H1 (cell line): ENCODE data around the gene ERMN. TPM values are rescaled to one million over a fixed set of nuclear protein-coding genes. Genes with fewer than 3 reads are reported as not detected.

Experiments
- CTCF ChIA-PET: fragments of 300-600 bp; sonication (Branson Sonifier 250); formaldehyde crosslinking; loops from one replicate; lab custom pipeline; 2021; ENCODE audit not compliant: partially characterized antibody; lab: Charles Lee
- POLR2A ChIA-PET: fragments of 300-600 bp; sonication (Branson Sonifier 250); formaldehyde crosslinking; loops from one replicate; lab custom pipeline; 2021; ENCODE audit warnings: inconsistent platforms; ENCODE audit not compliant: partially characterized antibody; lab: Charles Lee
- DNase-seq, 2 experiments: peaks; one replicate each; pipeline versions ENCODE4 v3.0.0 to v3.0.0-alpha.2; 2010 to 2022; ENCODE audit warnings: low spot score in 2 of 2, low read depth in 1 of 2, mixed read lengths in 1 of 2
- FAIRE-seq: peaks from 2 replicates; lab custom pipeline; 2011; peaks lifted over from hg19 to GRCh38; lab: Jason Lieb, UNC
- H2AFZ ChIP-seq: 2 replicates; pipeline ENCODE4 v1.8.1; 2012; ENCODE audit warnings: low read length, inconsistent platforms
- H2AK5ac ChIP-seq: 2 replicates; pipeline ENCODE4 v1.6.1; 2013; ENCODE audit warnings: low read depth, low read length
- H2BK120ac ChIP-seq: replicated peaks from 2 replicates; pipeline ENCODE3; 2013; ENCODE audit warnings: low read depth, low read length, inconsistent platforms
- H2BK12ac ChIP-seq: 2 replicates; pipeline ENCODE4 v1.6.1; 2013; ENCODE audit warnings: low read depth, low read length
- H2BK15ac ChIP-seq: 2 replicates; pipeline ENCODE4 v1.6.1; 2013; ENCODE audit warnings: low read length
- H2BK20ac ChIP-seq: 2 replicates; pipeline ENCODE4 v1.6.1; 2013; ENCODE audit warnings: low read length
- H2BK5ac ChIP-seq: 2 replicates; pipeline ENCODE4 v1.6.1; 2013; ENCODE audit warnings: low read depth, low read length
- H3K14ac ChIP-seq: 2 replicates; pipeline ENCODE4 v1.6.1; 2013; ENCODE audit warnings: inconsistent platforms; ENCODE audit not compliant: insufficient read length
- H3K18ac ChIP-seq: 2 replicates; pipeline ENCODE4 v1.6.1; 2013; ENCODE audit warnings: low read length; ENCODE audit errors: extremely low read depth
- H3K23ac ChIP-seq: 2 replicates; pipeline ENCODE4 v1.6.1; 2013; ENCODE audit warnings: inconsistent platforms; ENCODE audit not compliant: insufficient read length
- H3K23me2 ChIP-seq: 2 replicates; pipeline ENCODE4 v1.6.1; 2013; ENCODE audit warnings: low read depth, low read length
- H3K27ac ChIP-seq: 2 replicates; pipeline ENCODE4 v1.6.1; 2011; ENCODE audit warnings: low read depth, low read length, inconsistent platforms
- H3K27me3 ChIP-seq, 4 experiments: replicated peaks in 1 of 4; 1 replicate in 1 of 4; 2 replicates in 3 of 4; pipeline versions ENCODE4 v1.6.1 to v1.8.1; 2011 to 2013; ENCODE audit warnings: low read length in 3 of 4, mild to moderate bottlenecking in 3 of 4, inconsistent platforms in 2 of 4, mixed read lengths in 2 of 4, moderate library complexity in 1 of 4; ENCODE audit not compliant: control insufficient read depth in 3 of 4, insufficient read depth in 3 of 4; ENCODE audit errors: extremely low read depth in 1 of 4
- H3K36me3 ChIP-seq, 4 experiments: 2 replicates each; pipeline versions ENCODE4 v1.6.1 to v1.8.1; 2011 to 2013; ENCODE audit warnings: mild to moderate bottlenecking in 4 of 4, low read length in 3 of 4, moderate library complexity in 2 of 4, control low read depth in 1 of 4, inconsistent platforms in 1 of 4; ENCODE audit not compliant: insufficient read depth in 4 of 4, control insufficient read depth in 2 of 4
- H3K4ac ChIP-seq: replicated peaks from 2 replicates; pipeline ENCODE3; 2013; ENCODE audit warnings: low read length, low read depth, mixed read lengths, inconsistent platforms; ENCODE audit not compliant: insufficient read length
- H3K4me1 ChIP-seq, 4 experiments: replicated peaks in 1 of 4; 1 replicate in 1 of 4; 2 replicates in 3 of 4; pipeline versions ENCODE4 v1.6.1 to v1.8.1; 2011 to 2013; ENCODE audit warnings: low read length in 3 of 4, inconsistent platforms in 2 of 4, mixed read lengths in 1 of 4; ENCODE audit not compliant: insufficient read depth in 4 of 4, control insufficient read depth in 3 of 4
- H3K4me2 ChIP-seq, 2 experiments: 2 replicates each; pipeline versions ENCODE4 v1.6.1 to v1.8.1; 2011 to 2013; ENCODE audit warnings: low read depth in 2 of 2, low read length in 2 of 2, control low read depth in 1 of 2, inconsistent platforms in 1 of 2, mild to moderate bottlenecking in 1 of 2; ENCODE audit not compliant: insufficient read depth in 1 of 2
- H3K4me3 ChIP-seq, 4 experiments: fragments of 200-600, 300-600 bp in 1 of 4; sonication (generic), shearing (Covaris generic), sonication (Bioruptor Twin) in 1 of 4; 2 replicates each; pipeline versions ENCODE4 v1.5.1 to v1.8.1; 2011 to 2016; ENCODE audit warnings: low read length in 4 of 4, low read depth in 3 of 4, control low read depth in 2 of 4, inconsistent platforms in 2 of 4, mild to moderate bottlenecking in 2 of 4, mixed read lengths in 1 of 4, moderate library complexity in 1 of 4; ENCODE audit not compliant: insufficient read depth in 2 of 4; ENCODE audit errors: extremely low read depth in 1 of 4
- H3K56ac ChIP-seq: replicated peaks from 2 replicates; pipeline ENCODE3; 2013; ENCODE audit warnings: low read depth, mild to moderate bottlenecking, mixed read lengths, low read length, inconsistent platforms; ENCODE audit not compliant: insufficient read length
- H3K79me1 ChIP-seq: 2 replicates; pipeline ENCODE4 v1.6.1; 2013; ENCODE audit warnings: low read depth, low read length, control low read depth
- H3K79me2 ChIP-seq, 2 experiments: 2 replicates each; pipeline versions ENCODE4 v1.6.1 to v1.8.1; 2012 to 2013; ENCODE audit warnings: low read length in 2 of 2, mild to moderate bottlenecking in 2 of 2, inconsistent platforms in 1 of 2; ENCODE audit not compliant: insufficient read depth in 2 of 2, control insufficient read depth in 1 of 2
- H3K9ac ChIP-seq, 4 experiments: replicated peaks in 1 of 4; 1 replicate in 1 of 4; 2 replicates in 3 of 4; pipeline versions ENCODE4 v1.6.1 to v1.8.1; 2011 to 2013; ENCODE audit warnings: low read depth in 3 of 4, low read length in 3 of 4, control low read depth in 2 of 4, mild to moderate bottlenecking in 2 of 4, moderate library complexity in 2 of 4, inconsistent platforms in 1 of 4; ENCODE audit errors: extremely low read depth in 1 of 4
- H3K9me3 ChIP-seq, 2 experiments: 2 replicates each; pipeline versions ENCODE4 v1.6.1 to v1.8.1; 2012 to 2013; ENCODE audit warnings: mild to moderate bottlenecking in 2 of 2, moderate library complexity in 2 of 2, control low read depth in 1 of 2, inconsistent platforms in 1 of 2, low read depth in 1 of 2, low read length in 1 of 2, mixed read lengths in 1 of 2; ENCODE audit not compliant: insufficient read depth in 2 of 2
- H4K20me1 ChIP-seq, 2 experiments: replicated peaks in 1 of 2; 2 replicates each; pipeline versions ENCODE3 to v1.8.1; 2011 to 2013; ENCODE audit warnings: inconsistent platforms in 2 of 2, low read length in 2 of 2, mild to moderate bottlenecking in 1 of 2; ENCODE audit not compliant: insufficient read depth in 2 of 2, control insufficient read depth in 1 of 2
- H4K5ac ChIP-seq: 2 replicates; pipeline ENCODE4 v1.6.1; 2013; ENCODE audit warnings: low read length, low read depth, mixed read lengths, inconsistent platforms; ENCODE audit not compliant: insufficient read length
- H4K8ac ChIP-seq: 2 replicates; pipeline ENCODE4 v1.8.0; 2013; ENCODE audit warnings: mild to moderate bottlenecking, moderate library complexity, low read length, inconsistent platforms; ENCODE audit not compliant: insufficient read depth; ENCODE audit errors: extremely low read depth
- H4K91ac ChIP-seq: replicated peaks from 2 replicates; pipeline ENCODE3; 2013; ENCODE audit warnings: low read length, mixed read lengths, inconsistent platforms; ENCODE audit not compliant: insufficient read length
- BCL11A ChIP-seq, 2 experiments: IDR thresholded peaks; one replicate each; pipeline ENCODE4 v1.6.1; 2011; ENCODE audit warnings: low read depth in 2 of 2, low read length in 2 of 2, mild to moderate bottlenecking in 2 of 2
- CHD2 ChIP-seq: IDR thresholded peaks from 2 replicates; pipeline ENCODE4 v1.6.1; 2012; ENCODE audit warnings: low read length, improper control_type of control experiment
- EP300 ChIP-seq, 2 experiments: IDR thresholded peaks; 1 replicate in 1 of 2; 2 replicates in 1 of 2; pipeline ENCODE4 v1.6.1; 2011 to 2012; ENCODE audit warnings: low read depth in 2 of 2, low read length in 2 of 2, mild to moderate bottlenecking in 2 of 2, borderline replicate concordance in 1 of 2, inconsistent platforms in 1 of 2, moderate library complexity in 1 of 2
- RXRA ChIP-seq: IDR thresholded peaks from 2 replicates; pipeline ENCODE4 v1.6.1; 2011; ENCODE audit warnings: low read depth, mild to moderate bottlenecking, low read length, moderate library complexity; ENCODE audit not compliant: insufficient read depth
- SIX5 ChIP-seq: IDR thresholded peaks from 2 replicates; pipeline ENCODE4 v1.6.1; 2011; ENCODE audit warnings: mild to moderate bottlenecking, low read depth, low read length
- WGBS, 2 experiments: shearing (Covaris generic) in 1 of 2; methylation state at CpG; one replicate each; pipeline versions ENCODE4 v1.1.6 to v1.1.7; 2013 to 2015; ENCODE audit warnings: low lambda C conversion rate in 2 of 2, mixed read lengths in 2 of 2, inconsistent platforms in 1 of 2, low coverage in 1 of 2, missing lambda C conversion rate in 1 of 2; ENCODE audit not compliant: insufficient replicate concordance in 2 of 2, insufficient coverage in 1 of 2, insufficient read length in 1 of 2; ENCODE audit errors: extremely low coverage in 1 of 2, missing lambda C conversion rate in 1 of 2; 5-methylcytosine and 5-hydroxymethylcytosine counted together
- polyA plus RNA-seq, 7 experiments: library from polyadenylated mRNA; depleted of rRNA in 3 of 7; stranded (reverse) in 5 of 7; unstranded in 2 of 7; fragments of >200 nt in 5 of 7; fragments of 200-250 nt in 2 of 7; gene quantifications; 1 replicate in 5 of 7; 2 replicates in 1 of 7; 4 replicates in 1 of 7; pipeline versions ENCODE4 v1.2.1 to v1.2.3, GENCODE V29; 2011 to 2013; ENCODE audit warnings: missing spikeins in 2 of 7, mixed read lengths in 2 of 7
- total RNA-seq: library from RNA; stranded (reverse); fragmentation: NEBNext Ultra II Directional; extraction: Animal tissue kit (Norgen Biotek cat#: 25700); gene quantifications from 2 replicates; pipeline ENCODE4 v1.2.1, GENCODE V29; 2021

The ERMN gene
- total and polyA plus RNA-seq, 2 of the 8 experiments (the other 6 are each of a cell fraction or from before 2014, with no cell fraction given), result 0.11 TPM; not detected in 1

DNA sequence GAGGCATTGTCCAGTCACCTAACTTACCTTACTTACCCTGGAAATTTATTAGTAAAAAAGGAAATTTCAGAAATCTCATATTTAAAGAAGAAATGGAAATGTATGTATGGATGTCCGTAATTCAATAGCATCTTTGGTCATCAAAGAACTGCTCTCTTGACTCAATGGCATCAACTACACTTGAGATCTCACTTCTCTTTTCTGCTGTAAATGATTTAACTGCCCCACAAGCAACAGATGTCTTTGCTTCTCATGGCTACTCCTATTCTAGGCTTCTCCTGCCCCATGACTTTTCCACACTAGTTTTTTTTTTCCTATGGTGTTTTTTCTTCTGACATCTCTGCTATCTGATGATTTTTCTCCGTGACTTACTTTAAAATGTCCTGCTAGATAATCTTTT lies 34.0 kb upstream of the ERMN start:
- Histone ChIP-seq H3K4me3 (no peak overlapping the region), H3K27me3 (peaks cover 0 to 1% (median 0%) of the 10 kb centered on the region in 4 experiments; a peak in 1 of 7 replicates), H3K4me2 (no peak overlapping the region), H4K5ac (no peak overlapping the region), H2AFZ (no peak overlapping the region), H3K18ac (no peak overlapping the region), H3K27ac (no peak overlapping the region), H3K56ac (no peak overlapping the region), H3K79me2 (no peaks in the 10 kb centered on the region), H4K8ac (no peak overlapping the region), H2BK12ac (no peak overlapping the region), H2AK5ac (no peak overlapping the region), H3K79me1 (no peaks in the 10 kb centered on the region), H3K9me3 (peaks cover 10 to 12% of the 10 kb centered on the region in 2 experiments; a peak in 3 of 4 replicates), H3K36me3 (no peaks in the 10 kb centered on the region), H3K9ac (no peak overlapping the region), H3K23ac (no peak overlapping the region), H2BK20ac (no peak overlapping the region), H2BK5ac (no peak overlapping the region), H3K4ac (no peak overlapping the region), H3K4me1 (no peaks in the 10 kb centered on the region), H4K91ac (no peak overlapping the region), H4K20me1 (no peaks in the 10 kb centered on the region), H3K23me2 (no peaks in the 10 kb centered on the region), H2BK120ac (no peak overlapping the region), H3K14ac (no peak overlapping the region), H2BK15ac (no peak overlapping the region)
- CTCF ChIA-PET, result interaction anchor here (1.4 kb wide), 1 partner anchor 32 kb away, joined by 4 read pairs; no protein-coding TSS in a partner anchor
- FAIRE-seq (no peak), DNase-seq (no peak)
- 91% methylated on average over 2 of the region's 2 CpGs; no CpG with 5 or more reads in 1 of the 2 experiments for WGBS, 2 experiments
- TF ChIP-seq BCL11A (IDR thresholded peaks at IDR 0.05; ENCODE audit: low read depth in 2 of 2, low read length in 2 of 2) (no peak), RXRA (no peak), SIX5 (no peak), CHD2 (no peak), EP300 (IDR thresholded peaks at IDR 0.05; ENCODE audit: borderline replicate concordance in 1 of 2, low read depth in 2 of 2, low read length in 2 of 2) (no peak)
- POLR2A ChIA-PET, result no interaction called here
